ENCODE measurements around the gene COL27A1.

DNA sequence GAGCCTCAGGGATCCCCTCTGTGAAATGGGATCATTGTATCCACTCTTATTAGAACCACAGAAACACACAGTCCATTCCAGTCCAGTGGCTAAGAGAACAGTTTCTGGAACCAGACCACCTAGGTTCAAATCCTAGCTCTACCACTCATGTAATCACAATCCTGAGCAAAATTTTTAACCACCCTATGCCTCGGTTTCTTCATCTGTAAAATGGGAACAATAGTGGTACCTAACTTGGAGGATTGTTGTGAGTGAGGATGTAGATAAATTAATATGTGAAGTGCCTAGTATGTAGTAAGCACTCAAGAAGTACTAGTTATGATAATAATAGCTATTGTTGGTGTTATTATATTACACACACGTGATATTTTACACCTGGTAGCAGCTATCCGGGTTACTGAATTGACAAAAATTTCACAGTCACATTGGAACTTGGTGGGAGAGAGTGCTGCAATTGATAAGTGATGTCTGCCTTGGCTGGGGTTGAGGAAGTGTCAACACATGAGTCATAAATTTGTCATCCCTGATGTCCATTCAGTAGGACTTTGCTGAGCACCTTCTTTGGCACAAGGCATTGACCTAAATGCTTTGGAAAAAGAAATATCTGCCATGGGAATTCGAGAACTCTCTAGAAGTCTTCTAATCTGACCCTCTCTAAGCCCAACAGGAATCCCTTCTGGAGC lies 68.4 kb downstream of the COL27A1 start:
- TF ChIP-seq, protein P1, sequence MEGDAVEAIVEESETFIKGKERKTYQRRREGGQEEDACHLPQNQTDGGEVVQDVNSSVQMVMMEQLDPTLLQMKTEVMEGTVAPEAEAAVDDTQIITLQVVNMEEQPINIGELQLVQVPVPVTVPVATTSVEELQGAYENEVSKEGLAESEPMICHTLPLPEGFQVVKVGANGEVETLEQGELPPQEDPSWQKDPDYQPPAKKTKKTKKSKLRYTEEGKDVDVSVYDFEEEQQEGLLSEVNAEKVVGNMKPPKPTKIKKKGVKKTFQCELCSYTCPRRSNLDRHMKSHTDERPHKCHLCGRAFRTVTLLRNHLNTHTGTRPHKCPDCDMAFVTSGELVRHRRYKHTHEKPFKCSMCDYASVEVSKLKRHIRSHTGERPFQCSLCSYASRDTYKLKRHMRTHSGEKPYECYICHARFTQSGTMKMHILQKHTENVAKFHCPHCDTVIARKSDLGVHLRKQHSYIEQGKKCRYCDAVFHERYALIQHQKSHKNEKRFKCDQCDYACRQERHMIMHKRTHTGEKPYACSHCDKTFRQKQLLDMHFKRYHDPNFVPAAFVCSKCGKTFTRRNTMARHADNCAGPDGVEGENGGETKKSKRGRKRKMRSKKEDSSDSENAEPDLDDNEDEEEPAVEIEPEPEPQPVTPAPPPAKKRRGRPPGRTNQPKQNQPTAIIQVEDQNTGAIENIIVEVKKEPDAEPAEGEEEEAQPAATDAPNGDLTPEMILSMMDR (conservative IDR thresholded peaks at IDR 0.05; ENCODE audit: low read length): no peak
- TF ChIP-seq EZH2phosphoT487 (IDR thresholded peaks at IDR 0.05; ENCODE audit: borderline replicate concordance, low read depth, low read length): no peak
